Neural cell (in vitro differentiated cells): ENCODE measurements around the gene TBC1D20.

ENCODE experiments used
- CTCF ChIP-seq: fragments of 450-650 bp; IDR thresholded peaks from 2 replicates; pipeline ENCODE4 v1.5.1; 2014; ENCODE audit warnings: antibody characterized with exemption, mild to moderate bottlenecking, moderate library complexity; ENCODE audit not compliant: poor library complexity, severe bottlenecking
- RAD21 ChIP-seq: fragments of 450-650 bp; conservative IDR thresholded peaks from 2 replicates; pipeline ENCODE4 v1.6.1; 2014; ENCODE audit warnings: antibody characterized with exemption, mild to moderate bottlenecking, moderate library complexity
- REST ChIP-seq: IDR thresholded peaks from 2 replicates; pipeline ENCODE4 v1.6.1; 2012; ENCODE audit warnings: borderline replicate concordance
- SMC3 ChIP-seq: fragments of 450-650 bp; conservative IDR thresholded peaks from 2 replicates; pipeline ENCODE4 v1.6.1; 2014; ENCODE audit warnings: antibody characterized with exemption, mild to moderate bottlenecking, moderate library complexity; ENCODE audit not compliant: poor library complexity

GRCh38 chr20:445514-446336 is 16.6 kb downstream of the TBC1D20 start:
- TF ChIP-seq CTCF (no peak), SMC3 (no peak), REST (no peak), RAD21 (no peak)
